ENCODE measurements around the gene TNK2.
"Not testable (repeated sequence)": the region's sequence is repeated elsewhere in the genome, so short reads cannot be mapped to it uniquely, and the experiment has no call there.

Gene TNK2

GRCh38 chr3:195816276-195816913 is 92.0 kb downstream of the TNK2 start:
- not testable (repeated sequence) for FAIRE-seq

DNA sequence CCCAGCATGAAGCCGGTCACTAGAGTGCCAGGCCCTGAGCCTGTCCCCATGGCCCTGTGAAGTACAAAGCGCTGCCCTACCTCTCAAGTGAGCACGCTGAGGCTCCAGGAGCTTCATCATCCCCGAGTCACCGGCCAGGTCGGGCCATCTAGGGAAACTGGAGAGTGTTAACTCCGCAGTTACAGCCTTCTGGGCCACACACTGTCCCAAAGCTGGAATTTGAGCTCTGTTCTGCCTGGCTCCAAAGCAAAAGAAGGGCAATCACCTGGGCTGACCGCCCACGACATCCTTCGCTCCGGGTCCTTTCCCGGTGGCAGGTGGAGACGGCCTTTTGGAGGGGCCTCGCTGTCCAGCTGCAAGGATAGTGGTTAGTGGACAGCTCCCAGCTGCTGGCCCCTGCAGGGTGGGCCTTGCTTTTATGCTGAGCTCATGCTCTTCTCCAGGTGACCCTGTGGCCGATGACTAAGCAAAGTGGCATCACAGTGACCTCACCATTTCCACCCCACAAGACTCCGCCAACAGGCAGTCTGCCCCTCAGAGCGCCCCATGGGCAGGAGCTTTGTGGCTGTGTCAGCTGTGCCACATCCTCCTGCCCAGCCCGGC is 93.1 kb downstream of the TNK2 start:
- FAIRE-seq, result no peak

- FAIRE-seq, result no peak
These were observed 94.3 kb downstream of the TNK2 start for GRCh38 chr3:195813916-195814640.

Data from A204.1 (cell line).